ENCODE data around the gene SPAG7.

Gene SPAG7

DNA sequence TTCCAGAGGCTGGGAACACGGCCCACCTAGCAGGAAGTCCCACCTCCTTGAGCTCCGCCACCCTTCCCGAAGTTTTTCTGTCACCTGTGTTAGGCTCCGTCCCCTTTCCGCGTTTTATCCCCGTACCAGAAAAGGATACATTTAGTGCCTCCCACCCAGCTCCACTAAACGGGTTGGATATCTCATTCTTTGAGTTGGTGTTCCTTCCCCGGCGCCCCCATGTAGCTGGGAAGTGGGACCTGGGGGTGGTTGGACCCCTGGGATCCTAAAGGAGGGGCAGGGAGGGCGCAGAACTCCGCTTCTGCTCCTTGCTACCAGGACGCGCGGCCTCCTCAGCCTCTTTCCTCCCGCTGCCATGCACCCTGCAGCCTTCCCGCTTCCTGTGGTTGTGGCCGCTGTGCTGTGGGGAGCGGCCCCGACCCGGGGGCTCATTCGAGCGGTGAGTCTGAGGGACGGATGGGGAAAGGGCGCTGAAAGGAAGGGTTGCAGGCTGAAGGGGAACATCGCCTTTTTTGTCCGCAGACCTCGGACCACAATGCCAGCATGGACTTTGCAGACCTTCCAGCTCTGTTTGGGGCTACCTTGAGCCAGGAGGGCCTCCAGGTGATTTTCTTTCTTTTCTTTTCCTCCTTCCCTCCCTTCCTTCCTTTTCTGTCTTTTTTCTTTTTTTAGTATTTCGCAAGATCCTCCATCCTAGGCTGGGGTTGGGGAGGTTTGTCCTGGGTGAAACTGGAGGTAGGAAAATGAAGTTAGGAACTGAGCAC lies 26.9 kb downstream of the SPAG7 start:
- Mint-ChIP-seq H3K4me3 (peak overlapping the region; percentile 90), H3K4me1 (peaks cover 62% of the 10 kb centered on the region), H3K36me3 (peaks cover 22% of the 10 kb centered on the region), H3K27ac (peak overlapping the region; percentile 92), H3K27me3 (no peaks in the 10 kb centered on the region), H3K9me3 (no peaks in the 10 kb centered on the region)
- ATAC-seq (ENCODE audit: low read depth), result no peak
- DNase-seq (ENCODE audit: low spot score in 2 of 2), result no peak

DNA sequence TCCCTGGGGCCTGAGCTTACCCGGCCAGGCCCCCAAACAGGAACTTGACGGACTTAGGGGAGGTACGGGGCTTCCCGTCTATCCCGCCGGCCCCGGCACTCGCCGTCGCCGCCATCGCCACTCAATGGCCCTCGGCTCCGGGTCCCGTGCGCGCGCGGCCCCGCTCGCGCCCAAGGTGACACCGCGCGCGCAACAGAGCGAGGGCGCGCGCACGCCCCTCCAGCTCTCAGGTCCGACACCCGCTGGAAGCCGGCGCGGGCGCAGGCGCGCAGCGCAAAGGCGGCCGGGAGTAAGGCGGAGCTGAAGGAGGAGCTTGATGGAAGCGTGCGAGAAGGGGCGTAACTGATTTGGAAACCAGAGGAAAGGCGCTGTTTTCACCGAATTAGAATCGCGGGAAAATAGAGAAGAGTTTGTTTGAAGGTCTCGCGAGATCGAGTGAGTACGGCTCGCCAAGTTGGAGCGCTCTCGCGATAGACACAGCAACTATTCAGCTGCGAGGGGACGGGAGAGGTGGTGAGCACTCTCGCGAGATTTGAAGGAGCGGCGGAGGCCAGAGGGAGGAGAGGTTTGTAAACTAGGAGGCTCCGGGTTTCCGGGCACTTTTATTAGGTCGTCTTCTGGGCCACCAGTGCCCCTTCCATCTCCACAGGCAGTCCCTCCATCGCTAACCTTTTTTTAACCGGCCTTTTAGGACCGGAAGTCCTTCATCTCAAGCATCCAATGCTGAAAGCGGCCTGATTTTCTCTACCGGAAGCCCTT lies 27.6 kb downstream of the SPAG7 start, which contains the start of the genes RNF167 and SLC25A11:
TSS of gene RNF167 (plus strand) at position 473 of the 759 bp plus-strand sequence. CDS start 642 bp downstream, outside the sequence.
TSS of gene SLC25A11 (minus strand) at position 251 of the 759 bp plus-strand sequence. CDS start at position 115, 136 bp downstream.
- ATAC-seq (ENCODE audit: low read depth), result peak; percentile 84
- H3K4me1 Mint-ChIP-seq, result peaks cover 54% of the 10 kb centered on the region
- H3K9me3 Mint-ChIP-seq, result no peaks in the 10 kb centered on the region
- peak; percentile 90 to 96 for DNase-seq (ENCODE audit: low spot score in 2 of 2)
- no peaks in the 10 kb centered on the region for H3K27me3 Mint-ChIP-seq
- peak within 1 kb of the TSS; percentile 92 for H3K27ac Mint-ChIP-seq
- peaks cover 14% of the 10 kb centered on the region for H3K36me3 Mint-ChIP-seq
- peak within 1 kb of the TSS; percentile 90 for H3K4me3 Mint-ChIP-seq

DNA sequence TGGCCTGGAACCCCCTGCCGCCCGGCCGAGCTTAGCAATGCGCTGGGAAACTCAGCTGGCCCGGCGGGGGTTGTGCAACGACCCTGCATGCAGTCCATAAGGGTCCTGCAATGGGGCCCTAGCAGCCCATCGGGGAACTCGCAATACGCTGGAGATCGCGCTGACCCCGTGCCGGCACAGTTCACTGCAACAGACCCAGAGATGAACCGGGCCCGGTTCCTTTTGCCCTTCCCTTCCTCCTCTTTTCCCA lies 28.1 kb downstream of the SPAG7 start:
- Mint-ChIP-seq H3K4me1 (peaks cover 52% of the 10 kb centered on the region), H3K27ac (peak overlapping the region; percentile 92), H3K36me3 (peaks cover 14% of the 10 kb centered on the region), H3K27me3 (no peaks in the 10 kb centered on the region), H3K4me3 (peak overlapping the region; percentile 90), H3K9me3 (no peaks in the 10 kb centered on the region)
- no peak for DNase-seq (ENCODE audit: low spot score in 2 of 2)
- peak; percentile 1 for ATAC-seq (ENCODE audit: low read depth)

DNA sequence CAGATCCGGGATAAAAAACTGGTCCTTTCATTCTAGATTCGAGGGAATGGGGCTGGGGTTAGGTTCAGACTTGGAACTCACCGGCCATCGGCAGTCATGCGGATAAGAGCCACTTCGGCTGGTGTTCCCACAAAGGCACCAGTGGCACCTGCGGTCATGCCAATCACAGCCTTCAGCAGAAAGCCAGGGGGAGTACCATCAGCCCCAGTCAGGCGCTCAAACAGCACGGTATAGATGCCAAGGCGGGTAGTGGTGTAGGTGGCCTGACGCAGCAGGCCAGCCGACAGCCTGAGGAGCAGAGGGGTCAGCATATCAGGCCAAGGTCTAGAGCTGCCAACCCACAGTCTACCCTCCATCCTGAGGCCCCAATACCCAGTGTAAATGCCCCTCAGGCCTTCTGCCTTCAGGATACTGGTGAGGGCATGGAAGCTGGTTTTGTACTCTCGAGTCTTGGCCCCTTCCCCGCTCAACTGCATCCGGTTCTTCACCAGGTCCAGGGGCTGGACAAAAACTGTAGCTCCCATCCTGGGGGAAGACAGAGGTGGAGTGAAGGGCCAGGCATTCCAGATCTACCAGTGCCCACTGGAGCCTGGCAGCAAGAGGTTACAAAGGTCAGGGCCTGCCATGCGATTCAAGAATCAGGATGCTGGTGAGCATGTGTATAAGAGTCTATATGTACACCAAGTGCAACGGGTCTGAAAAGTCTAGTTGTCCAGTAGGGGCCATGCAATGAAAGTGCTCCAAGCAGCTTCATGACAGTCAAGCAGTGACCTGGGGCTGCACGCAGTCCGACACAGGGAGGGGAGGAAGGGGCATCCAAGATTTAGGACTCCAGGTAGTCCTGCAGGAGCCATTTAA lies 28.7 kb downstream of the SPAG7 start:
- H3K4me1 Mint-ChIP-seq, result peaks cover 52% of the 10 kb centered on the region
- no peak for ATAC-seq (ENCODE audit: low read depth)
- DNase-seq (ENCODE audit: low spot score in 2 of 2), result no peak
- peak overlapping the region; percentile 90 for H3K4me3 Mint-ChIP-seq
- H3K27me3 Mint-ChIP-seq, result no peaks in the 10 kb centered on the region
- peak overlapping the region; percentile 92 for H3K27ac Mint-ChIP-seq
- H3K9me3 Mint-ChIP-seq, result no peaks in the 10 kb centered on the region
- peaks cover 10% of the 10 kb centered on the region for H3K36me3 Mint-ChIP-seq

DNA sequence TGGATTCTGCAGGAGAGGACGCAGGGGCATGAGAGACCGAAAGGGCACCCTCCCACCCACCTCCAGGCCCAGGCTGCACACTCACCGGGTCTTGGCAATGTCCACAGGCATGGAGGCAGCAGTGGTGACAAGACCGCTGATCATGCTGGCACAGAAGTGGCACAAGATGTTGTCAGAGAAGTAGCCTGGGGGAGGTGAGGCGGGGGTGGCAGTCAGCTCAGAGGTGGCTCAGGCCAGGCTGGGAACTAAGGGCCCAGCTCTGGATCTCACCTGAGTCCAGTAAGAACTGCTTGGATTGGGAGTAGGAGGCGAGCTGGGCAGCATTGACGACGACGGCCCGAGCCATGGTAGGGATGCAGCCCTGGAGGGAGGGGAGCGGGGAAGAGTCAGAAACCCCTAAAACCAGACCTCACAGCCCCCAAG lies 29.5 kb downstream of the SPAG7 start:
- Mint-ChIP-seq H3K4me3 (peak overlapping the region; percentile 90), H3K27me3 (no peaks in the 10 kb centered on the region), H3K36me3 (peaks cover 10% of the 10 kb centered on the region), H3K27ac (no peak overlapping the region), H3K9me3 (no peaks in the 10 kb centered on the region), H3K4me1 (peaks cover 47% of the 10 kb centered on the region)
- ATAC-seq (ENCODE audit: low read depth) (no peak), DNase-seq (ENCODE audit: low spot score in 2 of 2) (no peak)

DNA sequence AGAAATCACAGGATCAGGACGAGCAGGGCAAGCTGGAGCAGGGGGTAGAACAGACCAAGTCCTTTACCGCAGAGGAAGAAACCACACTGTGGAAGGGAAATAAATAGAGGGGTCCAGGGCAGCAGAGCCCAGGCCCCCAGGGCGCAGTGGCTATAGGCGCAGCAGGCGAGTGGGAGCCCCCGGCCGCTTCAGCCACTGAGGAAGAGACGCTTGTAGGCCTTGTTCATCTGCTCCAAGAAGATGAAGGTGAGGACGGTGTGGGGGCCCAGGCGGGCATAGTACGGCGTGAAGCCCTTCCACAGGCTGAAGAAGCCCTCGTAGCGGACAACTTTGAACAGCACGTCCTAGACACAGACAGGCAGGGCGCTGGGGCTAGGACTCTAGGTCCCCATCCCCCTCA lies 30.1 kb downstream of the SPAG7 start:
- H3K4me1 Mint-ChIP-seq, result peaks cover 44% of the 10 kb centered on the region
- H3K27ac Mint-ChIP-seq, result no peak overlapping the region
- H3K27me3 Mint-ChIP-seq, result no peaks in the 10 kb centered on the region
- no peak for DNase-seq (ENCODE audit: low spot score in 2 of 2)
- H3K36me3 Mint-ChIP-seq, result peaks cover 10% of the 10 kb centered on the region
- no peaks in the 10 kb centered on the region for H3K9me3 Mint-ChIP-seq
- no peak for ATAC-seq (ENCODE audit: low read depth)
- no peak overlapping the region for H3K4me3 Mint-ChIP-seq

DNA sequence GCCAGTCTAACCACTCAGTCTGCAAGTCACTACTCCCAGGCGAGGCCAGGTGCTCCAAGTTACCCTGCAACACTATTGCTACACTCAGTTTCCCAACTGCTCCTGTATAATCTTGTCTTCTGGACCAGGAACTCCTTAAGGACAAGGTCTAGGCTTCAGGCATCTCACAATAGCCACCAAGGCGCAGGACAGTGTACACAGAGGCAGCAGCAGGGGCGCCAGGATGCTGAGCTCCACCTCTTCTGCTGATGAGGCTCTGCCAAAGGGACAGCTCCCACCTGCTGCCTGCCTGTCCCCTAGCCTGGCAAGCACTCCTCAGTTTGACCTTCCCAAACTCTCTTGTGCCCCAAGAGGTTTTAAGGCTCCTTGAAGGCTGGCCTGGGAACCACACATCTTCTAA lies 31.2 kb downstream of the SPAG7 start:
- H3K9me3 Mint-ChIP-seq, result no peaks in the 10 kb centered on the region
- H3K27ac Mint-ChIP-seq, result no peak overlapping the region
- H3K4me1 Mint-ChIP-seq, result peaks cover 37% of the 10 kb centered on the region
- no peak overlapping the region for H3K4me3 Mint-ChIP-seq
- no peaks in the 10 kb centered on the region for H3K27me3 Mint-ChIP-seq
- no peak for ATAC-seq (ENCODE audit: low read depth)
- no peak for DNase-seq (ENCODE audit: low spot score in 2 of 2)
- peaks cover 2% of the 10 kb centered on the region for H3K36me3 Mint-ChIP-seq

DNA sequence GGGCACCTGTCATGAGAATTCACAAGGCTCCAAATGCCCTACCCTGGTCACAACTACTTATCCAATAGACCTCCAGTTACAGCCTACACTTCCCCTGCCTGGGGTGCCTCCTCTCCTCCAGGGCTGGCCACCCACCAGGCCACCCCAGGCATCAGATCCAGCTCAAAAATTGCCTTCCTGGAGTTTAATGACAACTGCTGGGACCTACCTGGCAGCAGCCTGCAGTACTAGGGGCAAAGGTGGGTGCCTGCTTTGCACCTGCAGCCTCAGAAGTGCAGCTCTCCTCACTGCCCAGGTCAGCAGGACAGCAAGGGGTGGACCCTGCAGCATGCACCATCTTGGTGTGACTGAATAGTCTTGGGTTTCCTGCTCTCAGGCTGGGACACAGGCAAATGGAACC lies 32.0 kb downstream of the SPAG7 start:
- H3K27ac Mint-ChIP-seq, result no peak overlapping the region

DNA sequence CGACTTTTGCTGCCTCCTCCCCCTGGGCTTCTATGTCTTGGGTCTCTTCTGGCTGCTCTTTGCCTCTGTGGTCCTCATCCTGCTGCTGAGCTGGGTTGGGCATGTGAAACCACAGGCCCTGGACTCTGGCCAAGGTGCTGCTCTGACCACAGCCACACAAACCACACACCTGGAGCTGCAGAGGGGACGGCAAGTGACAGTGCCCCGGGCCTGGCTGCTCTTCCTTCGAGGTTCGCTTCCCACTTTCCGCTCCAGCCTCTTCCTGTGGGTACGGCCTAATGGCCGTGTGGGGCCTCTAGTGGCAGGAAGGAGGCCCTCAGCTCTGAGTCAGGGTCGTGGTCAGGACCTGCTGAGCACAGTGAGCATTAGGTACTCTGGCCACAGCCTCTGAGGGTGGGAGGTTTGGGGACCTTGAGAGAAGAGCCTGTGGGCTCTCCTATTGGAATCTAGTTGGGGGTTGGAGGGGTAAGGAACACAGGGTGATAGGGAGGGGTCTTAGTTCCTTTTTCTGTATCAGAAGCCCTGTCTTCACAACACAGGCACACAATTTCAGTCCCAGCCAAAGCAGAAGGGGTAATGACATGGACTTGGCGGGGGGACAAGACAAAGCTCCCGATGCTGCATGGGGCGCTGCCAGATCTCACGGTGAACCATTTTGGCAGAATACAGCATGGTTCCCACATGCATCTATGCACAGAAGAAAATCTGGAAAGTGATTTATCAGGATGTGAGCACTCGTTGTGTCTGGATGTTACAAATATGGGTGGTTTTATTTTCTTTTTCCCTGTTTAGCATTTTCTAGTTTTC lies 33.2 kb downstream of the SPAG7 start:
- no peak overlapping the region for H3K27ac Mint-ChIP-seq
- no peaks in the 10 kb centered on the region for H3K9me3 Mint-ChIP-seq
- no peak for DNase-seq (ENCODE audit: low spot score in 2 of 2)
- H3K36me3 Mint-ChIP-seq, result peaks cover 7% of the 10 kb centered on the region
- H3K27me3 Mint-ChIP-seq, result no peaks in the 10 kb centered on the region
- H3K4me3 Mint-ChIP-seq, result no peak overlapping the region
- ATAC-seq (ENCODE audit: low read depth), result no peak
- peaks cover 30% of the 10 kb centered on the region for H3K4me1 Mint-ChIP-seq

More for the DNA sequence above, 32.0 kb downstream of the SPAG7 start:
- no peaks in the 10 kb centered on the region for H3K27me3 Mint-ChIP-seq
- DNase-seq (ENCODE audit: low spot score in 2 of 2) (no peak), ATAC-seq (ENCODE audit: low read depth) (no peak)
- no peak overlapping the region for H3K4me3 Mint-ChIP-seq
- H3K9me3 Mint-ChIP-seq, result no peaks in the 10 kb centered on the region
- peaks cover 34% of the 10 kb centered on the region for H3K4me1 Mint-ChIP-seq
- H3K36me3 Mint-ChIP-seq, result peaks cover 5% of the 10 kb centered on the region

DNA sequence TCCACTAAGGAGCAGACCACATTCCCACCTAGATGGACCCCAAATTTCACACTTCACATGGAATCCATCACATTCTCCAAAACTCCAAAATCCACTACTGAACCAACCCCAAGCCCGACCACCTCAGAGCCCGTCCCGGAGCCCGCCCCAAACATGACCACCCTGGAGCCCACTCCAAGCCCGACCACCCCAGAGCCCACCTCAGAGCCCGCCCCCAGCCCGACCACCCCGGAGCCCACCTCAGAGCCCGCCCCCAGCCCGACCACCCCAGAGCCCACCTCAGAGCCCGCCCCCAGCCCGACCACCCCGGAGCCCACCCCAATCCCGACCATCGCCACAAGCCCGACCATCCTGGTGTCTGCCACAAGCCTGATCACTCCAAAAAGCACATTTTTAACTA lies 34.0 kb downstream of the SPAG7 start:
- Mint-ChIP-seq H3K27me3 (no peaks in the 10 kb centered on the region), H3K9me3 (no peaks in the 10 kb centered on the region), H3K4me3 (no peak overlapping the region), H3K36me3 (peaks cover 7% of the 10 kb centered on the region), H3K27ac (no peak overlapping the region), H3K4me1 (peaks cover 25% of the 10 kb centered on the region)
- ATAC-seq (ENCODE audit: low read depth), result no peak
- DNase-seq (ENCODE audit: low spot score in 2 of 2), result no peak

DNA sequence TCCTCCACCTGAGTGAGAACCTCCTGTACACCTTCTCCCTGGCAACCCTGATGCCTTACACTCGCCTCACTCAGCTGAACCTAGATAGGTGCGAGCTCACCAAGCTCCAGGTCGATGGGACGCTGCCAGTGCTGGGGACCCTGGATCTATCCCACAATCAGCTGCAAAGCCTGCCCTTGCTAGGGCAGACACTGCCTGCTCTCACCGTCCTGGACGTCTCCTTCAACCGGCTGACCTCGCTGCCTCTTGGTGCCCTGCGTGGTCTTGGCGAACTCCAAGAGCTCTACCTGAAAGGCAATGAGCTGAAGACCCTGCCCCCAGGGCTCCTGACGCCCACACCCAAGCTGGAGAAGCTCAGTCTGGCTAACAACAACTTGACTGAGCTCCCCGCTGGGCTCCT lies 34.9 kb downstream of the SPAG7 start:
- ATAC-seq (ENCODE audit: low read depth) (no peak), DNase-seq (ENCODE audit: low spot score in 2 of 2) (no peak)
- Mint-ChIP-seq H3K4me1 (peaks cover 21% of the 10 kb centered on the region), H3K9me3 (no peaks in the 10 kb centered on the region), H3K4me3 (no peak overlapping the region), H3K36me3 (peaks cover 5% of the 10 kb centered on the region), H3K27ac (no peak overlapping the region), H3K27me3 (no peaks in the 10 kb centered on the region)

DNA sequence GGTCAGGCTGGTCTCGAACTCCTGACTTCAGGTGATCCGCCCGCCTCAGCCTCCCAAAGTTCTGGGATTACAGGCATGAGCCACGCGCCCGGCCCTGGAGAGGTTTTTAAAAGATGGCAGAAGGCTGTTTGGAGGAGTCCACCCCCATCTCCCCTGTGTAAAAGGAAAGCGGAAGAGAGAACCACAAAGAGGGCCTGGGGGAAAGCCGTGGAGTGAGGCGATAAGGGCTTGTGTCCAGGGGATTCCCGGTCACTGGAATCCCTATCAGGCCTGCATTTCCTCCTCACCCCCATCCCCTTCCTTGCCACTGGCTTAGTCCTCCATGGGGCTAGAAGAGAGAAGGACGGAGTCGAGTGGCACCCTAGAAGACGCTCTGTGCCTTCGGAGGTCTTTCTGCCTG lies 35.7 kb downstream of the SPAG7 start, which contains the start of gene GP1BA:
TSS of gene GP1BA (plus strand) at position 315 of the 400 bp plus-strand sequence. CDS start 328 bp downstream, outside the sequence.
- DNase-seq (ENCODE audit: low spot score in 2 of 2), result no peak
- Mint-ChIP-seq H3K36me3 (peaks cover 5% of the 10 kb centered on the region), H3K27me3 (no peaks in the 10 kb centered on the region)

DNA sequence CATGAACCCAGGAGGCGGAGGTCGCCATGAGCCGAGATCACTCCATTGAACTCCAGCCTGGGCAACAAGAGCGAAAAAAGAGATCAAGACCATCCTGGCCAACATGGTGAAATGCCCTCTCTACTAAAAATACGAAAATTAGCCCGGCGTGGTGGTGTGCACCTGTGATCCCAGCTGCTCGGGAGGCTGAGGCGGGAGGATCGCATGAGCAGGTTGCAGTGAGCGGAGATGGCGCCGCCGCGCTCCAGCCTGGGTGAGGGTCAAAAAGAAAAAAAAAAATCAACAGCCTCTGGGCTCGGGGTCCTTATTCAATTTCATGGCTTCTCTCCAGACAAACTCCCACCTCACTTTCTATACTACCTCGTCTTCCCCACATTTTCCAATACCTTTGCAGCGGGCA lies 38.7 kb downstream of the SPAG7 start:
- H3K4me1 Mint-ChIP-seq, result peaks cover 9% of the 10 kb centered on the region
- H3K27me3 Mint-ChIP-seq, result no peaks in the 10 kb centered on the region
- no peak overlapping the region for H3K4me3 Mint-ChIP-seq
- DNase-seq (ENCODE audit: low spot score in 2 of 2), result no peak
- no peak overlapping the region for H3K27ac Mint-ChIP-seq
- H3K36me3 Mint-ChIP-seq, result peaks cover 5% of the 10 kb centered on the region
- no peaks in the 10 kb centered on the region for H3K9me3 Mint-ChIP-seq
- ATAC-seq (ENCODE audit: low read depth), result no peak

More for the DNA sequence above, 35.7 kb downstream of the SPAG7 start, which contains the start of gene GP1BA:
- peak; percentile 38 for ATAC-seq (ENCODE audit: low read depth)
- H3K9me3 Mint-ChIP-seq, result no peaks in the 10 kb centered on the region
- H3K27ac Mint-ChIP-seq, result no peak within 1 kb of the TSS
- H3K4me1 Mint-ChIP-seq, result peaks cover 21% of the 10 kb centered on the region
- no peak within 1 kb of the TSS for H3K4me3 Mint-ChIP-seq

All from memory B cell (primary cell).